Epithelial cell of proximal tubule (primary cell): Measurements from ENCODE around the gene KIR2DL3. TPM values are rescaled to one million over a fixed set of nuclear protein-coding genes. Genes with fewer than 3 reads are reported as not detected.
"Not testable (repeated sequence)": the region's sequence is repeated elsewhere in the genome, so short reads cannot be mapped to it uniquely, and the experiment has no call there.

Experiments
- DNase-seq: peaks from one replicate; pipeline ENCODE4 v3.0.0-alpha.2; 2011; ENCODE audit warnings: low read depth
- H3K4me3 ChIP-seq: 2 replicates; pipeline ENCODE4 v1.5.1; 2011; ENCODE audit warnings: low read depth, mild to moderate bottlenecking, low read length
- CTCF ChIP-seq: conservative IDR thresholded peaks from 2 replicates; pipeline ENCODE4 v1.5.1; 2012; ENCODE audit warnings: low read depth, mild to moderate bottlenecking, low read length
- total RNA-seq: library from RNA; depleted of rRNA; stranded (reverse); fragments of >200 nt; gene quantifications from 2 replicates; pipeline ENCODE4 v1.2.3, GENCODE V29; 2015

KIR2DL3 gene
- total RNA-seq, 1 donor from 2014 or later = not detected

GRCh38 chr19:54727562-54727961 is 10.8 kb upstream of the KIR2DL3 start:
- H3K4me3 ChIP-seq = no peak overlapping the region
- DNase-seq = no peak
- TF ChIP-seq CTCF = no peak

- TF ChIP-seq CTCF = no peak
- no peak overlapping the region for H3K4me3 ChIP-seq
- no peak for DNase-seq
These were observed 10.1 kb upstream of the KIR2DL3 start for GRCh38 chr19:54728167-54728566.

DNA sequence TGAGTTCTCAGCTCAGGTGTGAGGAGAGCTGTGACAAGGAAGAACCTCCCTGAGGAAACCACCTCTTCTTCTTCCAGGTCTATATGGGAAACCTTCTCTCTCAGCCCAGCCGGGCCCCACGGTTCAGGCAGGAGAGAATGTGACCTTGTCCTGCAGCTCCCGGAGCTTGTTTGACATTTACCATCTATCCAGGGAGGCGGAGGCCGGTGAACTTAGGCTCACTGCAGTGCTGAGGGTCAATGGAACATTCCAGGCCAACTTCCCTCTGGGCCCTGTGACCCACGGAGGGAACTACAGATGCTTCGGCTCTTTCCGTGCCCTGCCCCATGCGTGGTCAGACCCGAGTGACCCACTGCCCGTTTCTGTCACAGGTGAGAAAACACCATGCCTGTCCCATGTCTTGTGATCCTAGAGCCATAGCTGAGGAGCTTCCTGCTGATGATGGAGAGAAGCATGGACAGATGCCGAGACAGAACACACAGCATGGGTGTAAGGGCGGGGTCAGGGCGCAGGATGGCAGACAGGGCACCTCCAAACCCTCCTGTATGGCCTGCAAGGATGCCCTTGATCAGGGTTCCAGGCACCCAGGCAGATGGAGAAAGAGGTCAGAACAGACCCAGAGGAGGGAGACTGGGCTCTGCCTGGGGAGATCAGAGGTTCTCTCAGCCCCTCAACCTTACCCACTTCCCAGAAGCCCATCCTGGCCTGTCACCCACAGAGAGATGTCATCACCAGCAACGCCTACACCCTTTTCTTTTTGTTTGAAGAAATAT is 8.7 kb upstream of the KIR2DL3 start:
- H3K4me3 ChIP-seq = no peak overlapping the region
- no peak for TF ChIP-seq CTCF
- DNase-seq = no peak

GRCh38 chr19:54731191-54731590 is 7.1 kb upstream of the KIR2DL3 start:
- DNase-seq = no peak
- no peak overlapping the region for H3K4me3 ChIP-seq
- TF ChIP-seq CTCF = no peak

- no peak for DNase-seq
- H3K4me3 ChIP-seq = no peak overlapping the region
- TF ChIP-seq CTCF = no peak
These were observed 402 bp downstream of the KIR2DL3 start for GRCh38 chr19:54738715-54739114.

- no peak for TF ChIP-seq CTCF
- no peak for DNase-seq
- no peak overlapping the region for H3K4me3 ChIP-seq
These were observed 1.5 kb downstream of the KIR2DL3 start for GRCh38 chr19:54739587-54740497.

DNA sequence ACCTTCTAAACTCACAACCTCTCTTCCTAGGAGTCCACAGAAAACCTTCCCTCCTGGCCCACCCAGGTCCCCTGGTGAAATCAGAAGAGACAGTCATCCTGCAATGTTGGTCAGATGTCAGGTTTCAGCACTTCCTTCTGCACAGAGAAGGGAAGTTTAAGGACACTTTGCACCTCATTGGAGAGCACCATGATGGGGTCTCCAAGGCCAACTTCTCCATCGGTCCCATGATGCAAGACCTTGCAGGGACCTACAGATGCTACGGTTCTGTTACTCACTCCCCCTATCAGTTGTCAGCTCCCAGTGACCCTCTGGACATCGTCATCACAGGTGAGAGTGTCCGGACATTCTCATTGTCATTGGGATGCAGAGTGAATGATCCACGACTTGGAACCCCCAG is 3.6 kb downstream of the KIR2DL3 start:
- DNase-seq, H3K4me3 ChIP-seq: not testable (repeated sequence)

- DNase-seq, H3K4me3 ChIP-seq: not testable (repeated sequence)
These were observed 5.8 kb downstream of the KIR2DL3 start for GRCh38 chr19:54744080-54744479.

DNA sequence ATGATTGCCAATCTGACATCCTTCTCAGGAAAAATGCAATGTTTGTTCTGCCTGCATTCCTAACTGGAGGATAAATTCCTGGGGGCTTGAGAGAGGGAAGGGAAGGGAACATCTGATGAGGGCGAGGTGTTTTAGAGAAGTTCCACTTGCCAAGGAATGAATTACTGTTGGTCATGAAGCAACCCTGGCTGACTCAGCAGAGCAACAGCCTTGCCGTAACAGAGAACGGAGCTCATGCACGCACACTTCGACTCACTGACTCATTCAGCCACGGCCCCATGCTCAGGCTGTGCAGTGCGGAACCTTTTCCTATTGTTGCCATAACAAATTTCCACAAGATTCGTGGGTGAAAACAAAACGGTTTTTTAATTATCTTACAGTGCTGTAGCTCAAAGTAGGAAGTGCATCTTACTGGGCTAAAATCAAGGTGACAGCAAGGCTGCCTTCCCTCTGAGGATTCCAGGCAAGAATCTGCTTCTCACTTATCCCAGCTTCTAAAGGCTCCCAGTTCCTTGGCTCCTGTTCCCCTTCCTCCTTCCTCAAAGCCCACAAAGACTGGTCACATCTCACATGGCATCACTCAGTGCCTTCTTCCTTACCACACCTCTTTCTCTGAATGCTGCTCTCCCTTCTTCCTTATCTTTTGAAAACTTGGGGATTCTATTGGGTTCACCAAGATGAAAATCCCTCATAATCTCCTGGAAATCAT is 9.5 kb downstream of the KIR2DL3 start:
- DNase-seq = not testable (repeated sequence)

GRCh38 chr19:54750276-54750675 is 12.0 kb downstream of the KIR2DL3 start:
- H3K4me3 ChIP-seq, DNase-seq: not testable (repeated sequence)

More for the DNA sequence above, 9.5 kb downstream of the KIR2DL3 start:
- not testable (repeated sequence) for H3K4me3 ChIP-seq
